Stimulated activated CD4-positive, alpha-beta T cell treated with anti-CD3 and anti-CD28 coated beads, TNF-alpha, amount 100 ng/mL, for 1 hour (primary cell): Measurements from ENCODE around the gene DPP7.
A peak's percentile ranks its signal among the peaks of the same experiment; 100 is the strongest.

Experiments used
- DNase-seq, 3 donors: peaks; one replicate each; pipeline ENCODE4 v3.0.0-alpha.2; 2020; ENCODE audit warnings: low read depth in 3 of 3, low spot score in 1 of 3

Gene DPP7

GRCh38 chr9:137114613-137115393 lies at the start of gene DPP7:
TSS of gene DPP7 (minus strand) at chr9:137114733. CDS start at chr9:137114713, 20 bp downstream.
- peak; percentile 37 to 71 (median 56) for DNase-seq

GRCh38 chr9:137163805-137164204 lies 49.3 kb upstream of the DPP7 start:
- DNase-seq, result no peak

GRCh38 chr9:137163365-137163715 lies 48.8 kb upstream of the DPP7 start:
- DNase-seq, result no peak

GRCh38 chr9:137162505-137163364 lies 48.2 kb upstream of the DPP7 start:
- DNase-seq, result no peak

- DNase-seq, result no peak
These were observed 47.3 kb upstream of the DPP7 start for GRCh38 chr9:137161558-137162486.

- DNase-seq, result no peak
These were observed 46.4 kb upstream of the DPP7 start for GRCh38 chr9:137160716-137161557.

- DNase-seq, result no peak
These were observed 45.5 kb upstream of the DPP7 start for GRCh38 chr9:137160054-137160425.

- DNase-seq, result no peak
These were observed 44.8 kb upstream of the DPP7 start for GRCh38 chr9:137159105-137160053.

GRCh38 chr9:137158625-137159024 lies 44.1 kb upstream of the DPP7 start:
- DNase-seq, result no peak

- no peak for DNase-seq
These were observed 43.3 kb upstream of the DPP7 start for GRCh38 chr9:137157618-137158415.

- DNase-seq, result peak; percentile 10 to 48 (median 13)
These were observed 42.2 kb upstream of the DPP7 start for GRCh38 chr9:137156567-137157375.

- DNase-seq, result no peak
These were observed 38.4 kb upstream of the DPP7 start for GRCh38 chr9:137152844-137153405.

- DNase-seq, result peak in 1 of 3 donors; percentile 36
These were observed 36.3 kb upstream of the DPP7 start for GRCh38 chr9:137150617-137151457.

GRCh38 chr9:137149942-137150616 lies 35.5 kb upstream of the DPP7 start:
- no peak for DNase-seq

GRCh38 chr9:137149363-137149762 lies 34.8 kb upstream of the DPP7 start:
- no peak for DNase-seq

- DNase-seq, result no peak
These were observed 34.1 kb upstream of the DPP7 start for GRCh38 chr9:137148661-137149060.
